Measurements from ENCODE around the gene FGD3.

- TF ChIP-seq POLR2A (IDR thresholded peaks at IDR 0.05; ENCODE audit: low read depth) (no peak), CTCF (IDR thresholded peaks at IDR 0.05) (no peak)
These were observed 134.6 kb downstream of the FGD3 start for GRCh38 chr9:93081931-93082330.

Measured in esophagus muscularis mucosa (tissue), 3 donors.